Uterus (tissue), 4 donors: ENCODE data around the gene S100A10. TPM values are rescaled to one million over a fixed set of nuclear protein-coding genes. Genes with fewer than 3 reads are reported as not detected.

ENCODE experiments used
- DNase-seq, 2 donors: peaks; one replicate each; pipeline ENCODE4 v3.0.0-alpha.2; 2019 to 2020
- H3K27ac ChIP-seq, 2 donors: fragments of 200-600 bp; sonication (generic); 1 replicate in 1 of 2; 2 replicates in 1 of 2; pipeline ENCODE4 v1.5.1; 2016 to 2018
- H3K27me3 ChIP-seq, 2 donors: fragments of 200-600 bp; sonication (generic); one replicate each; pipeline ENCODE4 v1.5.1; 2018 to 2019; ENCODE audit warnings: control low read depth in 1 of 2
- H3K36me3 ChIP-seq, 2 donors: fragments of 200-600 bp; sonication (generic); one replicate each; pipeline ENCODE4 v1.5.1; 2019; ENCODE audit warnings: control low read depth in 1 of 2
- H3K4me1 ChIP-seq, 2 donors: fragments of 200-600 bp; sonication (generic); one replicate each; pipeline ENCODE4 v1.5.1; 2018 to 2019; ENCODE audit warnings: control low read depth in 1 of 2
- H3K4me3 ChIP-seq, 2 donors: fragments of 200-600 bp; sonication (generic); 1 replicate in 1 of 2; 2 replicates in 1 of 2; pipeline ENCODE4 v1.5.1; 2018 to 2019; ENCODE audit warnings: mild to moderate bottlenecking in 1 of 2
- H3K9me3 ChIP-seq, 2 donors: fragments of 200-600 bp; sonication (generic); one replicate each; pipeline ENCODE4 v1.5.1; 2019; ENCODE audit warnings: control low read depth in 1 of 2
- CTCF ChIP-seq, 4 experiments: fragments of 200-600 bp in 2 of 4; fragments of 450-650 bp in 2 of 4; sonication (generic) in 2 of 4; IDR thresholded peaks; one replicate each; pipeline ENCODE4 v1.5.1; 2016 to 2019; ENCODE audit warnings: antibody characterized with exemption in 4 of 4, mild to moderate bottlenecking in 2 of 4, moderate library complexity in 1 of 4
- POLR2A ChIP-seq, 2 donors: fragments of 450-650 bp; IDR thresholded peaks; one replicate each; pipeline ENCODE4 v1.6.1; 2016; ENCODE audit warnings: antibody characterized with exemption in 2 of 2, mild to moderate bottlenecking in 1 of 2, moderate library complexity in 1 of 2
- intact Hi-C: fragments of 100-400 bp; cut with DNase I; formaldehyde crosslinking; loops from one replicate; pipeline ENCODE4 v1.15.1; 2023; ENCODE audit warnings: low total_unique reads
- total RNA-seq, 4 donors: library from RNA; depleted of rRNA in 3 of 4; stranded (reverse); fragments of >200 nt in 3 of 4; gene quantifications; one replicate each; pipeline versions ENCODE4 v1.1.0 to v1.2.4, GENCODE V29; 2014 to 2023
- donor health status: DM: yes; HTN: yes; CAD: no.

S100A10 gene
- total RNA-seq, 4 donors from 2014 or later, result 21.8 to 189 (median 34.6) TPM

DNA sequence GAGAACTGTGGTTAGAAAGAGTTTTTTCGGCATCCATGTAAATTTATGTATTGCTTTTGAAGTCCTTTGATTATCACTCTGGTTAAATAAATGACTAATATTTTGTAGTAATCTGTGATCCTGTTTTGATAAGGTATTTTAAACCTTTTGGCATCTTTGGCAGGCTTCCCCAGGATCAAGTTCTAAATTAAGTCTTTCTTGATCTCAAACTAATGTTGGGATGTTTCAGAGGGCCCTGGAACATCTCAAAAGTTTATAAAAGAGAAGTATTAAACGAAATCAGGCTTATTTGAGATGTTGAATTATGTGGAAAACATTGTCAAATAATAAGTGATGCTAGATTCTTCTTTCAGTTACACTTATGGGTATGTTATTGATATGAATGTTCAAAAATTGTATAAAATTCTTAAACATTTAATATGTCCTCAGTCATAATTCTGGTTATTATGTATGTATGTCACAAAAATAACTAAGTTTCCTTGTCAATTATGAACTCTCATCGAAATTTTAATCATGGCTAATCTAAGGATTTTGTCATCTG lies 36.6 kb downstream of the S100A10 start:
- no peak for TF ChIP-seq CTCF (IDR thresholded peaks at IDR 0.05)
- TF ChIP-seq POLR2A (IDR thresholded peaks at IDR 0.05), result no peak
- H3K36me3 ChIP-seq, result no peaks in the 10 kb centered on the region
- DNase-seq, result no peak
- H3K4me1 ChIP-seq, result no peaks in the 10 kb centered on the region
- no peaks in the 10 kb centered on the region for H3K9me3 ChIP-seq
- H3K4me3 ChIP-seq, result no peak overlapping the region
- no peak overlapping the region for H3K27ac ChIP-seq
- intact Hi-C loops, result no loop called here
- no peaks in the 10 kb centered on the region for H3K27me3 ChIP-seq

GRCh38 chr1:151953409-151954094 lies 40.1 kb downstream of the S100A10 start:
- intact Hi-C loops, result no loop called here
- H3K27me3 ChIP-seq, result no peaks in the 10 kb centered on the region
- no peaks in the 10 kb centered on the region for H3K9me3 ChIP-seq
- H3K36me3 ChIP-seq, result no peaks in the 10 kb centered on the region
- H3K27ac ChIP-seq, result no peak overlapping the region
- DNase-seq, result no peak
- no peaks in the 10 kb centered on the region for H3K4me1 ChIP-seq
- no peak overlapping the region for H3K4me3 ChIP-seq
- TF ChIP-seq CTCF (IDR thresholded peaks at IDR 0.05), result no peak
- no peak for TF ChIP-seq POLR2A (IDR thresholded peaks at IDR 0.05)

DNA sequence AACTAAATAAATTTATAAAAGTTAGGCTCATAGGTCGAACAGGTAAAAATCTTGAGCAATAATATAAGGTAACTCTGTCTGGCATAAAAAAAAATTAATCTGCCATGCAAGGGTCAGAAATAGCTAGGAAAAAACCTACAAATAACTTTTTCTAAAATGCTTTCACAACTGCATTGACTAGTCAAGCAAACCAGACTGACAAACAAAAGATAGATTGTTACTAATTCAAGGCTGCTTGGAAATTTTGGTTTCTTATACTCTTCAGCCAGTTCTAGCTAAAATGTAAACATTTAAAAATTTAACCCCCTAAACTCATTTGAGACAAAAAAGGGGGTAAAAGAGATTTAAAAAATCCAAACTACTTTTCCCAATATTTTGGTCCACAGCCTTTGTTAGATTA lies 40.8 kb downstream of the S100A10 start:
- Histone ChIP-seq H3K27ac (no peak overlapping the region), H3K4me1 (no peaks in the 10 kb centered on the region), H3K36me3 (no peaks in the 10 kb centered on the region), H3K9me3 (no peaks in the 10 kb centered on the region), H3K4me3 (no peak overlapping the region), H3K27me3 (no peaks in the 10 kb centered on the region)
- TF ChIP-seq POLR2A (IDR thresholded peaks at IDR 0.05), result no peak
- DNase-seq, result no peak
- intact Hi-C loops, result no loop called here

GRCh38 chr1:151949371-151950193 lies 44.1 kb downstream of the S100A10 start:
- Histone ChIP-seq H3K4me1 (no peaks in the 10 kb centered on the region), H3K9me3 (no peaks in the 10 kb centered on the region), H3K4me3 (no peak overlapping the region), H3K27me3 (no peaks in the 10 kb centered on the region), H3K27ac (no peak overlapping the region), H3K36me3 (no peaks in the 10 kb centered on the region)
- DNase-seq, result no peak
- TF ChIP-seq POLR2A (IDR thresholded peaks at IDR 0.05), result no peak
- TF ChIP-seq CTCF (IDR thresholded peaks at IDR 0.05), result no peak
- intact Hi-C loops, result no loop called here

DNA sequence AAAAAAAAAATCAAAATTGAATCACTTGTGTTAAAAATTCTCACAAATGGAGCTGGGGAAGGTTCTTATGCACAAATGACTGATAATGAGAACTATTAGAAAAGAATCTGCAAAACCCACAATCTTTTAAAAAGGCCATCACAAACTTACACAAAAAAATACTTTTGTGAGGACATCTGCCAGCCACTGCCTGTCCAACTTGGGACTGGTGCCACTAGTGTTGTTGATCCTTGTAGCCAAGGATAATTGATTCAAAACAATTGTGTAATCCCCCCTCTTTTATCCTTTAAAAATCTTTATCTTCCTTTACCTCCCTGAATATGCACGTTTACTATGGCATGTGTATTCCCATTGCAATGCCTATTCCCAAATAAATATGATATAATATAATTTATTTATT lies 45.2 kb downstream of the S100A10 start:
- intact Hi-C loops, result no loop called here
- H3K27me3 ChIP-seq, result no peaks in the 10 kb centered on the region
- TF ChIP-seq POLR2A (IDR thresholded peaks at IDR 0.05), result no peak
- no peak for TF ChIP-seq CTCF (IDR thresholded peaks at IDR 0.05)

More for the DNA sequence above, 45.2 kb downstream of the S100A10 start:
- Histone ChIP-seq H3K4me1 (no peaks in the 10 kb centered on the region), H3K27ac (no peak overlapping the region), H3K36me3 (no peaks in the 10 kb centered on the region), H3K9me3 (no peaks in the 10 kb centered on the region), H3K4me3 (no peak overlapping the region)
- DNase-seq, result no peak
